ENCODE data around the gene PROK1.
A peak's percentile ranks its signal among the peaks of the same experiment; 100 is the strongest.

PROK1 gene

GRCh38 chr1:110488161-110488560, 37.2 kb downstream of the PROK1 start:
- no CpG with 5 or more reads among the region's 12 CpGs for WGBS (ENCODE audit: insufficient coverage, insufficient read length)

GRCh38 chr1:110488867-110489266, 37.9 kb downstream of the PROK1 start:
- H3K27me3 ChIP-seq (ENCODE audit: control insufficient read depth, insufficient read depth, low read length), result no peaks in the 10 kb centered on the region
- no peaks in the 10 kb centered on the region for H3K36me3 ChIP-seq (ENCODE audit: control insufficient read depth, insufficient read depth, low read length)
- H3K4me1 ChIP-seq (ENCODE audit: control insufficient read depth, insufficient read depth, low read length), result no peaks in the 10 kb centered on the region
- H3K4me3 ChIP-seq (ENCODE audit: low read length), result no peak overlapping the region
- WGBS (ENCODE audit: insufficient coverage, insufficient read length), result no CpG with 5 or more reads among the region's 3 CpGs
- no peak overlapping the region for H3K27ac ChIP-seq (ENCODE audit: low read length)
- DNase-seq (ENCODE audit: low read depth, low spot score), result no peak
- H3K9me3 ChIP-seq (ENCODE audit: control insufficient read depth, insufficient read depth, low read length), result no peaks in the 10 kb centered on the region

More at GRCh38 chr1:110488161-110488560, 37.2 kb downstream of the PROK1 start:
- Histone ChIP-seq H3K27ac (ENCODE audit: low read length) (no peak overlapping the region), H3K9me3 (ENCODE audit: control insufficient read depth, insufficient read depth, low read length) (no peaks in the 10 kb centered on the region), H3K27me3 (ENCODE audit: control insufficient read depth, insufficient read depth, low read length) (no peaks in the 10 kb centered on the region), H3K4me1 (ENCODE audit: control insufficient read depth, insufficient read depth, low read length) (peaks cover under 1% of the 10 kb centered on the region; the same call in 1 of the 2 replicates), H3K4me3 (ENCODE audit: low read length) (no peak overlapping the region), H3K36me3 (ENCODE audit: control insufficient read depth, insufficient read depth, low read length) (no peaks in the 10 kb centered on the region)
- DNase-seq (ENCODE audit: low read depth, low spot score), result no peak

- DNase-seq (ENCODE audit: low read depth, low spot score), result no peak
Observed at GRCh38 chr1:110489406-110489805, 38.5 kb downstream of the PROK1 start.

GRCh38 chr1:110489973-110490542, 39.1 kb downstream of the PROK1 start:
- WGBS (ENCODE audit: insufficient coverage, insufficient read length), result no CpG with 5 or more reads among the region's 14 CpGs
- H3K36me3 ChIP-seq (ENCODE audit: control insufficient read depth, insufficient read depth, low read length), result no peaks in the 10 kb centered on the region
- peaks cover 7% of the 10 kb centered on the region for H3K4me1 ChIP-seq (ENCODE audit: control insufficient read depth, insufficient read depth, low read length)
- no peaks in the 10 kb centered on the region for H3K27me3 ChIP-seq (ENCODE audit: control insufficient read depth, insufficient read depth, low read length)
- DNase-seq (ENCODE audit: low read depth, low spot score), result no peak
- no peak overlapping the region for H3K4me3 ChIP-seq (ENCODE audit: low read length)
- no peak overlapping the region for H3K27ac ChIP-seq (ENCODE audit: low read length)
- no peaks in the 10 kb centered on the region for H3K9me3 ChIP-seq (ENCODE audit: control insufficient read depth, insufficient read depth, low read length)

More at GRCh38 chr1:110489406-110489805, 38.5 kb downstream of the PROK1 start:
- no peaks in the 10 kb centered on the region for H3K27me3 ChIP-seq (ENCODE audit: control insufficient read depth, insufficient read depth, low read length)
- no peak overlapping the region for H3K27ac ChIP-seq (ENCODE audit: low read length)
- H3K36me3 ChIP-seq (ENCODE audit: control insufficient read depth, insufficient read depth, low read length), result no peaks in the 10 kb centered on the region
- H3K4me3 ChIP-seq (ENCODE audit: low read length), result no peak overlapping the region
- no CpG with 5 or more reads among the region's 15 CpGs for WGBS (ENCODE audit: insufficient coverage, insufficient read length)
- H3K9me3 ChIP-seq (ENCODE audit: control insufficient read depth, insufficient read depth, low read length), result no peaks in the 10 kb centered on the region
- H3K4me1 ChIP-seq (ENCODE audit: control insufficient read depth, insufficient read depth, low read length), result peaks cover 4% of the 10 kb centered on the region

GRCh38 chr1:110490791-110491451, 40.0 kb downstream of the PROK1 start:
- Histone ChIP-seq H3K4me1 (ENCODE audit: control insufficient read depth, insufficient read depth, low read length) (peaks cover 8% of the 10 kb centered on the region), H3K27me3 (ENCODE audit: control insufficient read depth, insufficient read depth, low read length) (no peaks in the 10 kb centered on the region), H3K9me3 (ENCODE audit: control insufficient read depth, insufficient read depth, low read length) (no peaks in the 10 kb centered on the region), H3K27ac (ENCODE audit: low read length) (no peak overlapping the region), H3K36me3 (ENCODE audit: control insufficient read depth, insufficient read depth, low read length) (no peaks in the 10 kb centered on the region), H3K4me3 (ENCODE audit: low read length) (no peak overlapping the region)
- no peak for DNase-seq (ENCODE audit: low read depth, low spot score)
- no CpG with 5 or more reads among the region's 11 CpGs for WGBS (ENCODE audit: insufficient coverage, insufficient read length)

GRCh38 chr1:110492573-110492972, 41.6 kb downstream of the PROK1 start:
- no peaks in the 10 kb centered on the region for H3K36me3 ChIP-seq (ENCODE audit: control insufficient read depth, insufficient read depth, low read length)
- H3K9me3 ChIP-seq (ENCODE audit: control insufficient read depth, insufficient read depth, low read length), result no peaks in the 10 kb centered on the region
- no peaks in the 10 kb centered on the region for H3K27me3 ChIP-seq (ENCODE audit: control insufficient read depth, insufficient read depth, low read length)
- no peak overlapping the region for H3K4me3 ChIP-seq (ENCODE audit: low read length)
- no CpG with 5 or more reads among the region's 7 CpGs for WGBS (ENCODE audit: insufficient coverage, insufficient read length)
- H3K4me1 ChIP-seq (ENCODE audit: control insufficient read depth, insufficient read depth, low read length), result peaks cover 8% of the 10 kb centered on the region
- DNase-seq (ENCODE audit: low read depth, low spot score), result no peak
- H3K27ac ChIP-seq (ENCODE audit: low read length), result no peak overlapping the region

GRCh38 chr1:110493059-110493699, 42.2 kb downstream of the PROK1 start:
- no peak overlapping the region for H3K27ac ChIP-seq (ENCODE audit: low read length)
- DNase-seq (ENCODE audit: low read depth, low spot score), result no peak
- no peaks in the 10 kb centered on the region for H3K36me3 ChIP-seq (ENCODE audit: control insufficient read depth, insufficient read depth, low read length)
- no CpG with 5 or more reads among the region's 5 CpGs for WGBS (ENCODE audit: insufficient coverage, insufficient read length)
- H3K4me3 ChIP-seq (ENCODE audit: low read length), result no peak overlapping the region
- no peaks in the 10 kb centered on the region for H3K9me3 ChIP-seq (ENCODE audit: control insufficient read depth, insufficient read depth, low read length)
- no peaks in the 10 kb centered on the region for H3K27me3 ChIP-seq (ENCODE audit: control insufficient read depth, insufficient read depth, low read length)
- H3K4me1 ChIP-seq (ENCODE audit: control insufficient read depth, insufficient read depth, low read length), result peaks cover 8% of the 10 kb centered on the region

- Histone ChIP-seq H3K4me3 (ENCODE audit: low read length) (no peak overlapping the region), H3K27me3 (ENCODE audit: control insufficient read depth, insufficient read depth, low read length) (no peaks in the 10 kb centered on the region), H3K9me3 (ENCODE audit: control insufficient read depth, insufficient read depth, low read length) (no peaks in the 10 kb centered on the region), H3K4me1 (ENCODE audit: control insufficient read depth, insufficient read depth, low read length) (peaks cover 8% of the 10 kb centered on the region), H3K36me3 (ENCODE audit: control insufficient read depth, insufficient read depth, low read length) (no peaks in the 10 kb centered on the region), H3K27ac (ENCODE audit: low read length) (no peak overlapping the region)
- WGBS (ENCODE audit: insufficient coverage, insufficient read length), result no CpG with 5 or more reads among the region's 5 CpGs
- no peak for DNase-seq (ENCODE audit: low read depth, low spot score)
Observed at GRCh38 chr1:110494036-110494435, 43.1 kb downstream of the PROK1 start.

- no CpG with 5 or more reads among the region's 21 CpGs for WGBS (ENCODE audit: insufficient coverage, insufficient read length)
- no peak overlapping the region for H3K4me3 ChIP-seq (ENCODE audit: low read length)
- H3K27ac ChIP-seq (ENCODE audit: low read length), result no peak overlapping the region
- no peaks in the 10 kb centered on the region for H3K36me3 ChIP-seq (ENCODE audit: control insufficient read depth, insufficient read depth, low read length)
- H3K9me3 ChIP-seq (ENCODE audit: control insufficient read depth, insufficient read depth, low read length), result no peaks in the 10 kb centered on the region
- H3K27me3 ChIP-seq (ENCODE audit: control insufficient read depth, insufficient read depth, low read length), result no peaks in the 10 kb centered on the region
- H3K4me1 ChIP-seq (ENCODE audit: control insufficient read depth, insufficient read depth, low read length), result peaks cover 8% of the 10 kb centered on the region
- no peak for DNase-seq (ENCODE audit: low read depth, low spot score)
Observed at GRCh38 chr1:110494522-110495406, 43.8 kb downstream of the PROK1 start.

- Histone ChIP-seq H3K27me3 (ENCODE audit: control insufficient read depth, insufficient read depth, low read length) (no peaks in the 10 kb centered on the region), H3K4me1 (ENCODE audit: control insufficient read depth, insufficient read depth, low read length) (peaks cover 8% of the 10 kb centered on the region), H3K27ac (ENCODE audit: low read length) (no peak overlapping the region), H3K4me3 (ENCODE audit: low read length) (no peak overlapping the region), H3K36me3 (ENCODE audit: control insufficient read depth, insufficient read depth, low read length) (no peaks in the 10 kb centered on the region), H3K9me3 (ENCODE audit: control insufficient read depth, insufficient read depth, low read length) (no peaks in the 10 kb centered on the region)
- WGBS (ENCODE audit: insufficient coverage, insufficient read length), result no CpG with 5 or more reads among the region's 8 CpGs
- peak; percentile 67 for DNase-seq (ENCODE audit: low read depth, low spot score)
Observed at GRCh38 chr1:110495926-110496600, 45.1 kb downstream of the PROK1 start.

Data from iPS DF 6.9 (cell line).